Activated naive CD8-positive, alpha-beta T cell treated with anti-CD3 and anti-CD28 coated beads, Interleukin-2, amount 50 U/mL, for 24 hours (primary cell): ENCODE data around the gene ANXA11.

Experiments
- ATAC-seq: fragments of 150-1000 bp; cut with Tn5 transposase; one replicate; pipeline ENCODE4 v1.10.0; 2021
- DNase-seq: peaks from one replicate; pipeline ENCODE4 v3.0.0; 2021
- H3K27ac Mint-ChIP-seq: one replicate; pipeline ENCODE4 v1.8.0; 2021; ENCODE audit warnings: mild to moderate bottlenecking, mixed read lengths
- H3K27me3 Mint-ChIP-seq: one replicate; pipeline ENCODE4 v1.8.0; 2021; ENCODE audit warnings: mixed read lengths
- H3K36me3 Mint-ChIP-seq: one replicate; pipeline ENCODE4 v1.8.0; 2021; ENCODE audit warnings: low read depth, mixed read lengths
- H3K4me1 Mint-ChIP-seq: one replicate; pipeline ENCODE4 v1.8.0; 2021; ENCODE audit warnings: mixed read lengths
- H3K4me3 Mint-ChIP-seq: one replicate; pipeline ENCODE4 v1.8.0; 2021; ENCODE audit warnings: mild to moderate bottlenecking, moderate library complexity, mixed read lengths
- H3K9me3 Mint-ChIP-seq: one replicate; pipeline ENCODE4 v1.8.0; 2021; ENCODE audit warnings: mixed read lengths

Gene ANXA11

DNA sequence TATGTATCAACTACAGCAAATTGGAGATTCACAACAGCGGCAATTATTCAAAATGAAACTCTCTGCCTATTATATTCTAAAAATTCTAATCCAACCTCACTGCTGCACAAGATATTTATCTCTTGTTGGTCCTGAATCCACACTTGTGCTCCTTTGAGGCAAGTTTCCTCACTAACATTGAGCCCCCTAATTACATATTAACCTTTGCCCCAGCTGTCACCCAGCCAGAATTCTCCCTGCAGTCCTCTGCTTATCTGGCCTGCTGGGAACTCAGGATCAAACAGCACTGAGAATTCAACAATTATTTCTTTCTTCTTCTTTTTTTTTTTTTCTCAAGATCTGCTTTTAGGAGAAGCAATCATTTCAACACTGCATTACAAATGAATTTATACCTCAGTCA lies 94.4 kb downstream of the ANXA11 start:
- Mint-ChIP-seq H3K9me3 (peaks cover 14% of the 10 kb centered on the region), H3K4me1 (no peaks in the 10 kb centered on the region), H3K27ac (no peak overlapping the region), H3K27me3 (no peaks in the 10 kb centered on the region), H3K36me3 (no peaks in the 10 kb centered on the region), H3K4me3 (no peak overlapping the region)
- ATAC-seq (no peak), DNase-seq (no peak)

DNA sequence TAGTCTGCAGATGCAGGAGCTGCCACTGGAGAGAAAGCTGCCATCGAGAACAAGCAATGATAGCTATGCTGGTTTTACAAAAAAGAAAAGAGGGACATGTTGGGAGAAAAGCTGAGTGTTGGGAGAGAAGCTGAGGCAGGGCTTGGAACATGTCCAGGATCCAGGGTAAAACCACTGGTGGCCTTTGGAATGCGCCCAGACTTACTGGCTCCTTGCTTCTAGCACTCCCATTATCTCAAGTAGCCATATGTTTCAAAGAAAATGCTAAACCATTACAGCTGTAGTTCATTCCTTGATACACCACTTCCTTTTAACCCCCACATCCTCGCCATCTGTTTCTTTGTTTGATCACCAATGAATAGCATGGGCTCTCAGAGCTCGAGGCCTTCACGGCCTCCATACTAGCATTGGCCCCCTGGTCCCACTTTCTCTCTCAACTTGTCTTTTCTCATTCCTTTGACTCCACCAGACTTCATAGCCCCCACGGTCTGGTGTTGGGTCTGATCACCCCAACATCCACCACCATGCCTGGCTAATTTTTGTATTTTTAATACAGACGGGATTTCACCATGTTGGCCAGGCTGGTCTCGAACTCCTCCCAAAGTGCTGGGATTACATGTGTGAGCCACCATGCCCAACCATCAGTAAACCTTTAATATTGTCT lies 96.6 kb downstream of the ANXA11 start:
- DNase-seq (no peak), ATAC-seq (no peak)
- Mint-ChIP-seq H3K4me3 (no peak overlapping the region), H3K9me3 (peaks cover 14% of the 10 kb centered on the region), H3K27me3 (no peaks in the 10 kb centered on the region), H3K36me3 (no peaks in the 10 kb centered on the region), H3K27ac (no peak overlapping the region), H3K4me1 (peaks cover 5% of the 10 kb centered on the region)

DNA sequence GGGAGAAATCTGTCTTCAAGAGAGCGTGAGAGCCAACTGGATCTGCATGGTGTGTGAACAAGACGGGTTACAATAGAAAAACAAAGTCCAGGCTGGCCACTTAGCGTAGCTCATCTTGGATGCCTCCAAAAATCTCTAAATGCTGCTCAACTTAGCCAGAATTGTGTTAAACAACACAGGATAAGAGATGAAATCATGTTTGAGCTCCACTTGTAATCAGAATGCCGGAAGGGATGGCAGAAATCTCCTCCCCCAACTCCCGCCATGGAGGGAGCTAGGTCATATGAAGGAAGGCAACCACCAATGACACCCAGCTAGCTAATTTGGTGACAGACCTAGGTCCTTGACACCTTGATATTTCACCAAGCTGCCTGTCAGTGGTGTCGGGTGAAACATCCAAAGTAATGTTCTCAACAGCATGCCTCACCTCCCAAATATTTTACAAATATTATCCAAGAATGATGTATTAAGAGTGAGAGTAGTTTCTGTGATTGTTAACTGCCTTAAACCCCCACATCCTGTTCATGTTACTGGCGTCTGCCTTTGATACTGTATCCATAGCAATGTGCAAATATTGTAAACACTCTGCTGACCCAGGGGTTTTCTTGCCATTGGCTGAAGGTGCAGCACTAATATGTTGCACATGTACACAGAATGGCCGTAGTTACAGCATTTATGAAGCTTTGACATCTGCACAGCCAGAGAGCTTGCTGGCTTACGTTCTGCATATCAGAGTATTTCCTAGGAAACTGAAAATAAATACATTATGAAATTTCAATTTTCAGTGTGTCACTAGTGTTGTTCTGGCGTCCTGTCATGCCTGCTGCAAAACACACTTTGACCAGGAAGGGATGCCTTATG lies 101.0 kb downstream of the ANXA11 start:
- Mint-ChIP-seq H3K27ac (no peak overlapping the region), H3K9me3 (peaks cover 7% of the 10 kb centered on the region), H3K4me1 (peaks cover 7% of the 10 kb centered on the region), H3K36me3 (no peaks in the 10 kb centered on the region), H3K4me3 (no peak overlapping the region), H3K27me3 (peaks cover 3% of the 10 kb centered on the region)
- DNase-seq (no peak), ATAC-seq (no peak)
